HG03558 (cell line): ENCODE measurements around the gene OTULIN.

ENCODE experiments used
- ATAC-seq: cut with Tn5 transposase; IDR thresholded peaks from one replicate; pipeline ENCODE4 v1.9.1; 2021; ENCODE audit warnings: moderate number of reproducible peaks; ENCODE audit not compliant: unreplicated experiment; ENCODE audit errors: extremely low read depth

Gene OTULIN

GRCh38 chr5:14738050-14738449, 73.5 kb downstream of the OTULIN start:
- ATAC-seq = no peak

- ATAC-seq = no peak
Observed at GRCh38 chr5:14739538-14739937, 75.0 kb downstream of the OTULIN start.

- ATAC-seq = no peak
Observed at GRCh38 chr5:14739981-14740380, 75.5 kb downstream of the OTULIN start.

- ATAC-seq = no peak
Observed at GRCh38 chr5:14741131-14741530, 76.6 kb downstream of the OTULIN start.

GRCh38 chr5:14741801-14742440, 77.4 kb downstream of the OTULIN start:
- ATAC-seq = no peak

- no peak for ATAC-seq
Observed at GRCh38 chr5:14742498-14742897, 78.0 kb downstream of the OTULIN start.

GRCh38 chr5:14743601-14744295, 79.2 kb downstream of the OTULIN start:
- ATAC-seq = no peak

GRCh38 chr5:14744296-14745187, 80.0 kb downstream of the OTULIN start:
- no peak for ATAC-seq

GRCh38 chr5:14745188-14745563, 80.7 kb downstream of the OTULIN start:
- ATAC-seq = no peak

- ATAC-seq = no peak
Observed at GRCh38 chr5:14745753-14746152, 81.2 kb downstream of the OTULIN start.

GRCh38 chr5:14748180-14748900, 83.8 kb downstream of the OTULIN start:
- ATAC-seq = no peak
